ENCODE measurements around the gene UMPS. TPM values are rescaled to one million over a fixed set of nuclear protein-coding genes. Genes with fewer than 3 reads are reported as not detected.
A peak's percentile ranks its signal among the peaks of the same experiment; 100 is the strongest.
"Not testable (repeated sequence)": the region's sequence is repeated elsewhere in the genome, so short reads cannot be mapped to it uniquely, and the experiment has no call there.

Gene UMPS
- total and polyA plus RNA-seq, 2 experiments from 2014 or later, result 21.3 to 127 TPM

GRCh38 chr3:124741027-124741426 is 10.8 kb downstream of the UMPS start:
- Histone ChIP-seq H3K36me3 (peaks cover 65% of the 10 kb centered on the region), H3K4me3 (no peak overlapping the region), H3K9me3 (ENCODE audit: low read depth) (no peaks in the 10 kb centered on the region), H3K27me3 (no peaks in the 10 kb centered on the region), H3K27ac (no peak overlapping the region), H3K4me1 (ENCODE audit: low read depth) (no peaks in the 10 kb centered on the region)
- DNase-seq (ENCODE audit: low read depth in 1 of 2, low spot score in 1 of 2), result peak in 1 of 2 donors; percentile 12
- no peak for TF ChIP-seq CTCF (IDR thresholded peaks at IDR 0.05; ENCODE audit: low read depth, low read length)

- TF ChIP-seq CTCF (IDR thresholded peaks at IDR 0.05; ENCODE audit: low read depth, low read length), result no peak
- Histone ChIP-seq H3K9me3 (ENCODE audit: low read depth) (no peaks in the 10 kb centered on the region), H3K27ac (no peak overlapping the region), H3K4me1 (ENCODE audit: low read depth) (peaks cover 2% of the 10 kb centered on the region), H3K27me3 (no peaks in the 10 kb centered on the region), H3K4me3 (no peak overlapping the region), H3K36me3 (peaks cover 30% of the 10 kb centered on the region)
- no peak for DNase-seq (ENCODE audit: low read depth in 1 of 2, low spot score in 1 of 2)
Measured at GRCh38 chr3:124745756-124746155, 15.5 kb downstream of the UMPS start.

- H3K27me3 ChIP-seq, result no peaks in the 10 kb centered on the region
- peaks cover 2% of the 10 kb centered on the region for H3K4me1 ChIP-seq (ENCODE audit: low read depth)
- H3K4me3 ChIP-seq, result no peak overlapping the region
- H3K27ac ChIP-seq, result no peak overlapping the region
- no peaks in the 10 kb centered on the region for H3K9me3 ChIP-seq (ENCODE audit: low read depth)
- no peak for DNase-seq (ENCODE audit: low read depth in 1 of 2, low spot score in 1 of 2)
- no peak for TF ChIP-seq CTCF (IDR thresholded peaks at IDR 0.05; ENCODE audit: low read depth, low read length)
- peaks cover 20% of the 10 kb centered on the region for H3K36me3 ChIP-seq
Measured at GRCh38 chr3:124747111-124747981, 17.1 kb downstream of the UMPS start.

- no peaks in the 10 kb centered on the region for H3K27me3 ChIP-seq
- no peak overlapping the region for H3K4me3 ChIP-seq
- no peak for TF ChIP-seq CTCF (IDR thresholded peaks at IDR 0.05; ENCODE audit: low read depth, low read length)
- H3K27ac ChIP-seq, result peak overlapping the region; percentile 51
- H3K9me3 ChIP-seq (ENCODE audit: low read depth), result no peaks in the 10 kb centered on the region
- H3K4me1 ChIP-seq (ENCODE audit: low read depth), result peaks cover 2% of the 10 kb centered on the region
- no peak for DNase-seq (ENCODE audit: low read depth in 1 of 2, low spot score in 1 of 2)
- H3K36me3 ChIP-seq, result peaks cover 12% of the 10 kb centered on the region
Measured at GRCh38 chr3:124748560-124749198, 18.4 kb downstream of the UMPS start.

- H3K36me3 ChIP-seq; H3K4me1 ChIP-seq (ENCODE audit: low read depth); H3K27me3 ChIP-seq; H3K4me3 ChIP-seq; H3K27ac ChIP-seq; DNase-seq (ENCODE audit: low read depth in 1 of 2, low spot score in 1 of 2); H3K9me3 ChIP-seq (ENCODE audit: low read depth): not testable (repeated sequence)
Measured at GRCh38 chr3:124749877-124750276, 19.6 kb downstream of the UMPS start.

- Histone ChIP-seq H3K4me1 (ENCODE audit: low read depth) (peaks cover 2% of the 10 kb centered on the region), H3K27ac (no peak overlapping the region), H3K27me3 (no peaks in the 10 kb centered on the region), H3K9me3 (ENCODE audit: low read depth) (no peaks in the 10 kb centered on the region), H3K4me3 (no peak overlapping the region), H3K36me3 (no peaks in the 10 kb centered on the region)
- no peak for DNase-seq (ENCODE audit: low read depth in 1 of 2, low spot score in 1 of 2)
- no peak for TF ChIP-seq CTCF (IDR thresholded peaks at IDR 0.05; ENCODE audit: low read depth, low read length)
Measured at GRCh38 chr3:124751501-124751900, 21.2 kb downstream of the UMPS start.
